NB4 (cell line): ENCODE data around the gene FAIM2.

Experiments
- CTCF ChIP-seq: IDR thresholded peaks from one replicate; pipeline ENCODE4 v1.5.1; 2012; ENCODE audit warnings: low read depth, low read length
- POLR2A ChIP-seq: IDR thresholded peaks from 2 replicates; pipeline ENCODE4 v1.6.1; 2011; ENCODE audit warnings: mild to moderate bottlenecking; ENCODE audit not compliant: insufficient read length; ENCODE audit errors: extremely low read depth
- TF ChIP-seq, protein P1 (sequence below): IDR thresholded peaks from 2 replicates; pipeline ENCODE4 v1.6.1; 2011; ENCODE audit warnings: low read depth, low read length

DNA sequence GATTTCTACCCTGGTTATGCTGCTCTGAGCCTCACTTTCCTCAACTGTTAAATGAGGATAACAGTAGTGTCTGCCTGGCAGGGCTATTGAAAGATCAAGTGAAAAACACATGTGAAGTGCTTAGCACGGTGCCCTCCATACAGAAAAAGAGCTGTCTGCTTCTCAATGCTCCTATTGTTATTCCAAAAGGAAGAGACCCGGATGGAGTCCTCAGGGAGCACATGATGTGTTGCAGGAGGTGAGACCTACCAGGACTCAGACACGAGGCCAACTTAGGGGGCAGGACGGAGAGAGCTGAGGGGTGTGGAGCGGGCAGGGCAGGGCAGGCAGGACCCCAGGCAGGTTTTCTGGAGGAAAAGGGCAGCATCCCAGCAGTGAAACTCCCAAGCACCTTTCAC lies 8.9 kb downstream of the FAIM2 start:
- TF ChIP-seq CTCF, result no peak
- TF ChIP-seq POLR2A, result no peak
- TF ChIP-seq, protein P1, sequence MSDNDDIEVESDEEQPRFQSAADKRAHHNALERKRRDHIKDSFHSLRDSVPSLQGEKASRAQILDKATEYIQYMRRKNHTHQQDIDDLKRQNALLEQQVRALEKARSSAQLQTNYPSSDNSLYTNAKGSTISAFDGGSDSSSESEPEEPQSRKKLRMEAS, result no peak
